Gastroesophageal sphincter (tissue), 4 donors: ENCODE results near the gene EHD1. TPM values are rescaled to one million over a fixed set of nuclear protein-coding genes. Genes with fewer than 3 reads are reported as not detected.

ENCODE experiments used
- ATAC-seq: fragments of 150-250 bp; one replicate; pipeline ENCODE4 v1.9.1; 2016; ENCODE audit warnings: mild to moderate bottlenecking, moderate library complexity
- H3K27ac ChIP-seq, 4 donors: fragments of 200-600 bp; sonication (generic) in 3 of 4; 1 replicate in 3 of 4; 2 replicates in 1 of 4; pipeline ENCODE4 v1.5.1; 2016 to 2019
- H3K27me3 ChIP-seq: fragments of 200-600 bp; sonication (generic); one replicate; pipeline ENCODE4 v1.5.1; 2019
- H3K36me3 ChIP-seq, 2 donors: fragments of 200-600 bp; sonication (generic); one replicate each; pipeline ENCODE4 v1.5.1; 2019; ENCODE audit warnings: control low read depth in 1 of 2
- H3K4me1 ChIP-seq, 3 donors: fragments of 200-600 bp; sonication (generic); 1 replicate in 2 of 3; 2 replicates in 1 of 3; pipeline ENCODE4 v1.5.1; 2016 to 2019; ENCODE audit warnings: control low read depth in 2 of 3
- H3K4me3 ChIP-seq, 2 donors: fragments of 200-600 bp; sonication (generic); one replicate each; pipeline ENCODE4 v1.5.1; 2019; ENCODE audit warnings: mild to moderate bottlenecking in 1 of 2, moderate library complexity in 1 of 2
- H3K9me3 ChIP-seq, 3 donors: fragments of 200-600 bp; sonication (generic); one replicate each; pipeline ENCODE4 v1.5.1; 2017 to 2019; ENCODE audit warnings: control low read depth in 2 of 3
- CTCF ChIP-seq, 4 experiments: fragments of 200-600 bp in 2 of 4; fragments of 450-650 bp in 2 of 4; sonication (generic) in 1 of 4; IDR thresholded peaks; one replicate each; pipeline ENCODE4 v1.5.1; 2017 to 2019; ENCODE audit warnings: antibody characterized with exemption in 4 of 4, mild to moderate bottlenecking in 2 of 4, moderate library complexity in 2 of 4
- EP300 ChIP-seq: sonication (generic); formaldehyde crosslinking; IDR thresholded peaks from one replicate; pipeline ENCODE4 v1.6.1; 2017; ENCODE audit warnings: antibody characterized with exemption, mild to moderate bottlenecking
- POLR2A ChIP-seq, 2 donors: fragments of 450-650 bp; IDR thresholded peaks; one replicate each; pipeline ENCODE4 v1.6.1; 2017; ENCODE audit warnings: antibody characterized with exemption in 2 of 2, mild to moderate bottlenecking in 2 of 2, moderate library complexity in 1 of 2
- POLR2AphosphoS5 ChIP-seq: sonication (generic); formaldehyde crosslinking; IDR thresholded peaks from one replicate; pipeline ENCODE4 v1.6.1; 2017; ENCODE audit warnings: antibody characterized with exemption
- WGBS, 2 donors: methylation state at CpG; one replicate each; pipeline ENCODE4 v1.1.5; 2018; ENCODE audit warnings: low coverage in 1 of 2; 5-methylcytosine and 5-hydroxymethylcytosine counted together
- total RNA-seq, 4 donors: library from RNA; depleted of rRNA; stranded (reverse); fragments of >200 nt; gene quantifications; one replicate each; pipeline ENCODE4 v1.1.0, GENCODE V29; 2016

The EHD1 gene
- total RNA-seq, 4 donors from 2014 or later = 92.1 to 188 (median 101) TPM

- H3K4me1 ChIP-seq = no peaks in the 10 kb centered on the region
- TF ChIP-seq POLR2A (IDR thresholded peaks at IDR 0.05) (no peak), EP300 (no peak), POLR2AphosphoS5 (no peak), CTCF (IDR thresholded peaks at IDR 0.05) (no peak)
- WGBS, 2 donors = no CpG with 5 or more reads among the region's 28 CpGs
- H3K27me3 ChIP-seq = no peaks in the 10 kb centered on the region
- ATAC-seq = no peak
- no peak overlapping the region for H3K4me3 ChIP-seq
- no peaks in the 10 kb centered on the region for H3K36me3 ChIP-seq
- H3K9me3 ChIP-seq = no peaks in the 10 kb centered on the region
- no peak overlapping the region for H3K27ac ChIP-seq
Measured at GRCh38 chr11:64838600-64839334, 39.7 kb downstream of the EHD1 start.

GRCh38 chr11:64837887-64838351 is 40.5 kb downstream of the EHD1 start:
- Histone ChIP-seq H3K4me1 (no peaks in the 10 kb centered on the region), H3K9me3 (no peaks in the 10 kb centered on the region), H3K27ac (no peak overlapping the region), H3K36me3 (no peaks in the 10 kb centered on the region), H3K4me3 (no peak overlapping the region), H3K27me3 (no peaks in the 10 kb centered on the region)
- TF ChIP-seq CTCF (IDR thresholded peaks at IDR 0.05) (no peak), EP300 (no peak), POLR2A (IDR thresholded peaks at IDR 0.05) (no peak), POLR2AphosphoS5 (no peak)
- no peak for ATAC-seq
- 93% methylated on average over 5 of the region's 10 CpGs; no CpG with 5 or more reads in 1 of the 2 donors for WGBS, 2 donors

GRCh38 chr11:64836448-64837072 is 41.9 kb downstream of the EHD1 start:
- Histone ChIP-seq H3K36me3 (no peaks in the 10 kb centered on the region), H3K27me3 (no peaks in the 10 kb centered on the region), H3K27ac (no peak overlapping the region), H3K4me3 (no peak overlapping the region), H3K4me1 (no peaks in the 10 kb centered on the region), H3K9me3 (no peaks in the 10 kb centered on the region)
- no peak for TF ChIP-seq CTCF (IDR thresholded peaks at IDR 0.05)
- TF ChIP-seq EP300 = no peak
- TF ChIP-seq POLR2AphosphoS5 = no peak
- TF ChIP-seq POLR2A (IDR thresholded peaks at IDR 0.05) = no peak
- ATAC-seq = no peak
- no CpG with 5 or more reads among the region's 16 CpGs for WGBS, 2 donors

GRCh38 chr11:64835616-64836447 is 42.6 kb downstream of the EHD1 start:
- no peak for ATAC-seq
- H3K27me3 ChIP-seq = no peaks in the 10 kb centered on the region
- no peaks in the 10 kb centered on the region for H3K4me1 ChIP-seq
- WGBS, 2 donors = no CpG with 5 or more reads among the region's 17 CpGs
- H3K27ac ChIP-seq = no peak overlapping the region
- no peak overlapping the region for H3K4me3 ChIP-seq
- H3K9me3 ChIP-seq = no peaks in the 10 kb centered on the region
- TF ChIP-seq POLR2AphosphoS5 (no peak), EP300 (no peak), CTCF (IDR thresholded peaks at IDR 0.05) (no peak), POLR2A (IDR thresholded peaks at IDR 0.05) (no peak)
- no peaks in the 10 kb centered on the region for H3K36me3 ChIP-seq
